Measurements from ENCODE around the gene P2RX5.
"Not testable (repeated sequence)": the region's sequence is repeated elsewhere in the genome, so short reads cannot be mapped to it uniquely, and the experiment has no call there.

Gene P2RX5

DNA sequence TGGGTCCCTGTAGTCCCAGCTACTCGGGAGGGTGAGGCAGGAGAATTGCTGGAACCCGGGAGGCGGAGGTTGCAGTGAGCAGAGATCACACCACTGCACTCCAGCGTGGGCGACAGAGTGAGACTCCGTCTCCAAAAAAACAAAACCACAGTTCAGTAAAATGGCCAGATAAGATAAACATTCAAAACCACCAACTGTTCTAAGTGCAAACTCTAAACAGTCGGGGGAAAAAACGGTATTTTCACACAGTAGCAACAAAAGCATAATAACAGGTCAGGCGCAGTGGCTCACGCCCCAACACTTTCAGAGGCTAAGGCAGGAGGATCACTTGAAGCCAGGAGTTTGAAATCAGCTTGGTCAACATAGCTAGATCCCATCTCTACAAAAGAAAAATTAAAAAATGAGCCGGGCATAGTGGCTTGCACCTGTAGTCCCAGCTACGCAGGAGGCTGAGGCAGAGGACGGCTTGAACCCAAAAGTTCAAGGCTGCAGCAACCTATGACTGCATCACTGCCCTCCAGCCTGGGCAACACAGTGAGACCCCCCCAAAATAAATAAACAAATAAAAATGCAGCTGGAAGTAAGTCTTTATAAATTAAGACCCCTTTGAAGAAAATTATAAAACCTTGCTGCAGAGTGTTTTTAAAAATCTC is 17.0 kb upstream of the P2RX5 start:
- no peak for DNase-seq

DNA sequence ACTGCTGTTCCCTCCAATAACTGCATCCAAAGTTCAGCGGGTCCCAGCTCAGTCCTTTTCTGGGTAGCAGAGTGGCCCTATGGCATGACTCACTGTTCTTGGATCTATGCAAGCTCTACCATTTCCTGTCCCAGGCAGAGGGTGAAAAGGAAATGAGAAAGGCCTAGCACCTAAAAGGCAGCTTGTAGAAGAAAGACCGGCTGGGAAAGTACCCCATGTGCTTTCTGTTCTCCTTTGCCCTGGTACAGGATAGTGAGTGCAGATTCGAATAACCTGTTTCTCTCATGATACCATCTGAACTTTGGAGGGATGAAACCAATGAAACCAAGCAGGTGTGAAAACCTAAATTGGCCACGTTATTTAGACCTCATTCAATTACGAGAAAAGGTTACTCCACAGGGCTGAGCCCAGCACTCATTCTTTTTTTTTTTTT is 15.0 kb upstream of the P2RX5 start:
- DNase-seq = peak; percentile 27 to 76

DNA sequence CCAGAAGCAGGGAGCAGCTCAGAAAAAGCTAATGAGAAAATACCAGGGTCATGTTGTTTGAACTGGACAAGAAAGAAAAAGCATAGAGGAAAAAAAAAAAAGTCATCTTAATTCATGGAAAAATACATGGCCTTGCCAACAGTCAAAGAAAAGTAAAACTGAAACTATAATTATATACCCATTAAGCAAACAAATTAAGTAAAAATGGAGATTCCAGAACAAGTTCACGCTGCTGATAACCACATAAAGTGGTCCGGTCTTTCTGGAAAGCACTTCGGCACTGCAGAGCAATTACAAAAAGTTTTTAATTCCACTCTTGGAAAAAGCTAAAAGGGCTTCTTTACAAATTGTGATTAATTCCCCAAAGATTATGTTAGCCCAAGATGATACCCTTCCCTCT is 12.4 kb upstream of the P2RX5 start:
- no peak for DNase-seq

DNA sequence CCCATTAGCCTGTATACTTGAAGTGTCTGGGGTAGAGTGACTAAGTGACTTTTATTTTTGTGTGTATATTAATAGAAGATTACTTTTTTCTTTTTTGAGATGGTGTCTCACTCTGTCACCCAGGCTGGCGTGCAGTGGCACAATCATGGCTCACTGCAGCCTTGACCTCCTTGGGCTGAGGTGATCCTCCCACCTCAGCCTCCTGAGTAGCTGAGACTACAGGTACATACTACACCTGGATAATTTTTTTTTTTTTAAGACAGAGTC is 9.7 kb upstream of the P2RX5 start:
- not testable (repeated sequence) for DNase-seq

DNA sequence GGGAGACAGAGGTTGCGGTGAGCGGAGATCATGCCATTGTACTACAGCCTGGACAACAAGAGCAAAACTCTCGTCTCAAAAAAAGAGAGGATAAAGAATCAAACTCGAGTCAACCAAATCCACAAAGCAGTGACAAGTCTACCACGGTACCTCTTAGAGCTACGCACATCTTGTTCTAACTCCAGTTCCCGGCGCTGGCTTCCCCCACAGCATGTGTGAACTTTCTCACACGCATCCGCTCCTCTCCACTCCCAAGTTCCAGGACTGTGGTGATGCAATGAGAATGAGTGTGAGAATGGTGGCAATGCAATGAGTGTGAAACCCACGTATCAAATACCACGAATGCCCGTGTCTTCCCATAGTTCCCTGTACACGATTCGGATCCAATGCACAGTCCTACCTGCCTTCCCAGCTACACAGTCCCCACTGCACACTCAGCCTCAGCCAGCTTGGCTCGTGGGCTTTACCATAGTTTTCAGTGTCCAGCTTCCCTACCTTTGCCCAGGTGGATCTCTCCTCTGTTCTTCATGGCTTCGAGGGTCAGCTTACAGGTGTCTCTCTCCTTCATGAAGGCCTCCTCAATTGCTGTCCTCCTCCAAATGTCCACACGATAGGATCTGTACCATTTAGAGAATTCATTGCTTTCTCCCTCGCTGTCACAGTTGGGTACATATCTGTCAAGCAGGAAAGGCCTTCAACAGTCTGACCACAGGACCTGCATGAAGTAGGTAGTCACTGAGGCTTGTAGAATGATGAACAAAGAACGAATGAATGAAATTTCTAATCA is 9.2 kb upstream of the P2RX5 start:
- no peak for DNase-seq

DNA sequence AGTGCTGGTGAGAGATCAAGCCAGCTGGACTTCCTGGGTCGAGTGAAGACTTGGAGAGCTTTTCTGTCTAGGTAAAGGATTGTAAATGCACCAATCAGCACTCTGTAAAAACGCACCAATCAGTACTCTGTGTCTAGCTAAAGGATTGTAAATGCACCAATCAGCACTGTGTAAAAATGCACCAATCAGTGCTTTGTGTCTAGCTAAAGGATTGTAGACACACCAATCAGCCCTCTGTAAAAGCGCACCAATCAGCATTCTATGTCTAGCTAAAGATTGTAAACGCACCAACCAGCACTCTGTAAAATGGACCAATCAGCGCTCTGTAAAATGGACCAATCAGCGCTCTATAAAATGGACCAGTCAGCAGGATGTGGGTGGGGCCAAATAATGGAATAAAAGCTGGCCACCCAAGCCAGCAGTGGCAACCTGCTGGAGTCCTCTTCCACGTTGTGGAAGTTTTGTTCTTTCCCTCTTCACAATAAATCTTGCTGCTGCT is 6.1 kb upstream of the P2RX5 start:
- DNase-seq = not testable (repeated sequence)

DNA sequence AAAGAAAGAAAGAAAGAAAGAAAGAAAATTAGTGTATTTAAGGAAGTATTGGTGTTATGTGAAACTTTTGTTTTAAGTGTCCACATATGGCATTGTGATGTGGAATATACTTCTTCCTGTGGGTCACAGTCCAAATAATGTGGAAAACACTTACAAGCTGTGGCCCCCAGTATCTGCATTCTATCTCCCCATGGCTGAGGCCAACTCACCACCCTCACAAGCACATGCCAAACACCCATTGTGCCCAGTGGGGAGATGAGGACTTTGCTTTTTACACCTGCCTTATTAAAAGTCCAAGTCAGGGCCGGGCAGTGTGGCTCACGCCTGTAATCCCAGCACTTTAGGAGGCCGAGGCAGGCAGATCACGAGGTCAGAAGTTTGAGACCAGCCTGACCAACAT is 4.0 kb upstream of the P2RX5 start:
- DNase-seq = no peak

DNA sequence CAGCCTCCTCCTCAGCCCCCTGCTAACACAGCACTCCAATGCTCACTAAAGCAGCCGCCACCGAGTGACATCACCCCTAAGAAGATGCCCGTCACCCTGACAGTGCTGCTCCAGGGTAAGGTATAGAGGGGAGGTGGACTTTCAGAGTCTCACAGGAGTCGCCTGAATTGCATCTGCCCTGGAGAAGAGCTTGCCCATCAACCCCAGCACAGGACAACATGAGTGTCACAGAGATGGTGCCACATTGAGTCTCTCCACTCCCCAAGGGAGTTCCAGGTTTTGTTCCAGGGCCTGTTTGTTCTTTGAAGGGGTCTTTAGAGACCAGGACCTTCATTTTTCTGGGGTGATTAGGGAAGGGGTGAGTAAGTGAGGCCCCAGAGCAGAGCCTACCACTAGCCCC is 2.2 kb upstream of the P2RX5 start:
- no peak for DNase-seq

DNA sequence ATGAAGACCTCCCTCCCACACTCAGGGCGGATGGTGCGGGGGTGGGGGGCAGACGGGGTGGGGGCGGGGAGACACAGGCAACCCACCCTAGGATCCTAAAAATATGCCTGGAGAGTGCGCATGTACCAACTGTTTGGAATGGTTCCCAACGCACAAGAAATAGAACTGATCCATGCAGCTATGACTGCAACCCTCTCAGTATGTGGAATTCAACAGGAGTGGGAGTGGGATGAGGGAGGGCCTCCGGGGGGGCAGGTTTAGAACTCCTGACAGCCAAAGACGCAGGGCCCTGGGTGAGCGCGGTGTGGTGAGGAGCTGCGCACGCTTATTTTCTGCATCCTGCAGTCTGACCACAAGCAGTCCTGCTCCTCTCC is 1.1 kb upstream of the P2RX5 start:
- DNase-seq = no peak

DNA sequence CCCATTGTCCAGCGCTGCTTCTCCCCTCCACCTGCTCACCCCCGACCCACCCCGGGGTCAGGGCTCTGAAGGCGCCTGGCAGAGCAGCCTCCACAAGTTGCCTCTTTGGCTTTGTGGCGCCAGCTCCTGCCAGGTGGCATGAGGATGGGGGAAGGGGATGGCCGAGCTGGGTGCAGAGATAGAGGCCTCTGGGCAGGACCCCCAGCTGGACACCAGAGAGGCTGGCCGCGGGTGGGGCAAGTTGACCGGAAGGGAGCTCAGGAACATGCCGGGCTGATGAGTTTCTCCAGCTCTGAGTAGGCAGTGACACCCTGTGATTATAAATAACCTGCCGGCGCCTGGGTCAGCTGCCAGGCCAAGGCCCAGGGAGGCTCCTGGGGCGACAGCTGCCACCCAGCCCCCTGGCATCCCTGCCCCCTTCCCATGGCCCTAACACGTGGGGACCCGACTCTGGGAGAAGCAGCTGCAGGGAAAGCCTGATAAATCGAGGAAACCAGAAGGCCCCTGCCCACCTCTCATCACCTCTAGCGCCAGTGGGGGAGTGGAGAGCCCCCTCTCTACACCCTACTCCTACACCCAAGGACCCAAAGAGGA is 729 bp downstream of the P2RX5 start:
- DNase-seq = no peak

DNA sequence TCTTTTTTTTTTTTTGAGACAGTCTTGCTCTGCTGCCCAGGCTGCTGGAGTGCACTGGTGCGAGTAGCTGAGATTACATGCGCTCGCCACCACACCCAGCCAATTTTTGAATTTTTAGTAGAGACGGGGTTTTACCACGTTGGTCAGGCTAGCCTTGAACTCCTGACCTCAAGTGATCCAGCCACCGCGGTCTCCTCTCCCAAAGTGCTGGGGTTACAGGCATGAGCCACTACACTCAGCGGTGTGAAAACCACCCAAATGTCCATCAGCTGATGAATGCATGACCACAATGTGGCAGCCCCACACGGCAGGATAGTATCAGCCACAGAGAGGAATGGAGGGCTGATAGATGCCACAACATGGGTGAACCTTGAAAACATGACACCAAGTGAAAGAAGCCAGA is 2.1 kb downstream of the P2RX5 start:
- DNase-seq = no peak

DNA sequence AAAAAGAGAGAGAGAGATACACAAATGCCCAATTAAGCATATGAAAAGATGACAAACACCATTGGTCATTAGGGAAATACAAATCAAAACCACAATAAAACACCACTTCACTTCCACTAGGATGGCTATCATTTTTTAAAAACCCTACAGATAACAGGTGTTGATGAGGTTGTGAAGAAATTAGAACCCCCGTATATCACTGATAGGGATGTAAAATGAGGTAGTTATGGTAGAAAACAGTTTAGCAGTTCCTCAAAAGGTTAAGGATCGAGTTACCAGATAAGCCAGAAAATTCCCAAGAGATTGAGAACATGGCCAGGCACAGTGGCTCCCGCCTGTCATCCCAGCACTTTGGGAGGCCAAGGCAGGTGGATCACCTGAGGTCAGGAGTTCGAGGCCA is 2.8 kb downstream of the P2RX5 start:
- no peak for DNase-seq

DNA sequence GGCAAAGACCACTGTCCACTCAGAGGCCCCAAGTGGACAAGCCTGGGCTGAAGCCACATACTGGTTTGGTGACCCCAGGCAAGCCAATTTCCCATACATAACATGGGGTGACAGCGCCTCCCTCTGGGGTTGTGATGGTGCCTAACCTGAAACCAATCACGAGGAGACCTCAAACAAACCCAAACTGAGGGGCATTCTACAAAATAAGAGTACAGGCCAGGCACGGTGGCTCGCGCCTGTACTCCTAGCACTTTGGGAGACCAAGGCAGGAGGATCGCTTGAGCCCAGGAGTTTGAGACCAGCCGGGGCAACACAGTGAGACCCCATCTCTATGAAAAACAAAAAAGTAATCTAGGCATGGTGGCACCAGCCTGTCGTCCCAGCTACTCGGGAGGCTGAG is 3.6 kb downstream of the P2RX5 start:
- DNase-seq = no peak

DNA sequence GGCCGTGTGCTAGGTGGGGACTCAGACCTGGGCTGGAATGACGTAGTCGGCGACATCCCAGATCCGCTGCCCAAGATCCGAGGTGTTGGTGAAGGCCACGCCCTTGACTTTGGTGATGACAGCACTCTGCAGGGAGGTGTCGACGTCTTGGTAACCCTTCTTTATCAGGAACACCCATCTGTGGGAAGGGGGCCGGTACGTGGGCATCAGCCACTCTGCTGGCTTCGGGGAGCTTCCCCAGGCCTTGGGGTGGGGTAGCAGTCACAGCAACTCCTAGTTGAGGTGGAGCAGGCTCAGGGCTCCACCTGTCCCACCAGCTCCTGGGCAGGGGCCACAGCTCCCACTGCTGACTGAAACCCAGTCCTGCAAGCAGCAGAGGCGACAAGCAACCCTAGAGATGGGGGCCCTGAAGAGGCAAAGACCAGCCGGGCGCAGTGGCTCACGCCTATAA is 4.3 kb downstream of the P2RX5 start:
- no peak for DNase-seq

DNA sequence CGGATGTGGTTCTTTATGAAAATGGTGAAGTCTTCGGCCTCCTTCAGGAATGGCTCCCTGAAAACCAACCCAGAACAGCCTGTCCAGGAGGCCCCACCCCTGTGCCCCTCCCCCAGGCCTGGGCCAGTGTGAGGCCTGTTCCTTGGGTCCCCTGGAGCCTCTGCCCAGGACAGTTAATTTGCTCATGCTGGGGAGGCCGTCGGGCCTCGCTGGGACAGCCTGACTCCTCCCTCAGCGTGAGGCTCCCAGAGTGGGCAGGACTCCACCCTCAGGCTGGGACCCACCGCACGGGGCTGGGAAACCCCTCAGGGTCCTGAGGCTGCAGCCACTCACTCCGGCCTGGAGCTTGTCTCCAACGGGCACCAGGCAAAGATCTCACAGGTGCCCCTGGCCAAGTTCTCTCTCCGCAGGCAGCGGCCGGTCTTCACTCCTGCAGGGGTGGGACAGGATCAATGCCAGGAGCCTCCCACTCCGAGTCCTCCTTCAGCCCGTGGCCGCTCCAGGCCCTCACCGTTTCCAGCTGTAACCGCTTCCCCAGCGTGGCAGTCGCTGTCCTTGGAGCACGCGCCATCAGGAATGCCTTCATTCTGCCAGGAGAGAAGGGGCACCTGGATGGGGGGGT is 5.8 kb downstream of the P2RX5 start:
- DNase-seq = no peak

DNA sequence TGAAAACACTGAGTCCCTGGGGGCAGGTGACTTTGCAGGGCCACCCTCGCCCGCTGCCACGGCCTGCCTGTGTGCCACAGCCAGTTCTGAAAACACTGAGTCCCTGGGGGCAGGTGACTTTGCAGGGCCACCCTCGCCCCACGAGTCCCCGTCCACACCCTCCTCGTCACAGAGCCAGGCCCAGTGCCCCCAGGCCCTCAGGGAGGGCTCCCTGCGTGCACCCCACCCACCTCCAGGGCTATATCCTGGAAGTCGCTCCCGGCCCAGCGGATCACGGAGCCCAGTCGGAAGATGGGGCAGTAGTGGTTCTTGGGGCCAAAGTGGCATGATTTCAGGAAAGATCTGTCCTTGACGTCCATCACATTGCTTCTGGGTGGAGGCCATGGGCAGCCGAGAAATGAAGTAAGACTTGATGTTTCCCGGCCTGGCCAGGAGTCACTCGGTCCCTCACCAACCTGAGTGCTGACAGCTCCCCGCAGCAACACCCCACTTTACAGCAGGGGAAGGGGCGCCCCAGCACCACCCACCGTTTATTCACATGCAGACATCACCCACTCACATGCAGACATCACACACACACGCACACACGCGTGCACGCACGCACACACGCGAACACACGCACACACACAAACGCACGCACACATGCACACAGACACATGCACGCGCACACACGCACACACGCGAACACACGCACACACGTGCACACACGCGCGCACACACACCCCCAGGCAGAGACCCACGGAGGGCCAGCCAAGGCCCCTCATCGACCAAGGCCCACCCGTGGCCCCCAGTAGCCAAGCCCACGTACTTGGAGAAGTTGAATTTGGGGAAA is 6.5 kb downstream of the P2RX5 start:
- DNase-seq = no peak

DNA sequence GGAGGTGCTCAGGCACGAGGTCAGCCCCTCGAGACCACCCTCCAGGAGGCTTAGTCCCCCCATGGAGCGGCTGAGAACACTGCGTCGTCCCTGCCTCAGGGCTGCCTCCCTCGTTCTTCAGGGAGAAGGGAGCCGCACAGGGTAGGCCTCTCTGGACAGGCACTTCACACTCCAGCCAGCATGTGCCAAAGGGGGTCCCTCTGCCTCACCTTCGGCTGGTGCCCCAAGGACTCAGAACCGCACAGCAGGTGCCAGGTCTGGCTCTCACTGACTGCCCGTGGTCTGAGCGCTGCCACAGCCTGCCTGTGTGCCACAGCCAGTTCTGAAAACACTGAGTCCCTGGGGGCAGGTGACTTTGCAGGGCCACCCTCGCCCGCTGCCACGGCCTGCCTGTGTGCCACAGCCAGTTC is 7.1 kb downstream of the P2RX5 start:
- DNase-seq = no peak

DNA sequence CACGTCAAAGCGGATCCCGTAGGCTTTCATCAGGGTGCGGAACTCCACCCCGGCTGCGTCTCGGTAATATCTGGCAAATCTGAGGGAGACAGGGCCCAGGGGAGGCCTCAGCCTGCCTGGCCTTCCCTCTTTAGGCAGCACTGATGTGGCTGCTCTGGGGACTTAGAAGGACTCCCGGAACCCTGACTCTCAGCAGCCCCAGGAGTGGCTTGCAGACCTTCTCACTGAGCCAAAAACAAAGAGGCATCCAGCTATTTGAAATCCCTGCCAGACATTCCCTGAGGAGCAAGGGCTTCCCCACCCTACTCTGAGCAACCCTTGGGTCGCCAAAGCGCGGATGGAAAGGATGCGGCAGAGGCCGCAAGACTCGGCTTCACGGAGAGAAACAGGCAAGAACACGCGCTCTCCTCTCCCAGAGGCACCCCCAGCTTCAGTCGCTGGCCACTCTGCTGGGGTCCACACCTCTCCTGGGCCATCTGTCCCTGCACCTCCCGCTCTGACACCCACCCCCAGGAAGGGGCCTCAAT is 7.9 kb downstream of the P2RX5 start:
- no peak for DNase-seq

DNA sequence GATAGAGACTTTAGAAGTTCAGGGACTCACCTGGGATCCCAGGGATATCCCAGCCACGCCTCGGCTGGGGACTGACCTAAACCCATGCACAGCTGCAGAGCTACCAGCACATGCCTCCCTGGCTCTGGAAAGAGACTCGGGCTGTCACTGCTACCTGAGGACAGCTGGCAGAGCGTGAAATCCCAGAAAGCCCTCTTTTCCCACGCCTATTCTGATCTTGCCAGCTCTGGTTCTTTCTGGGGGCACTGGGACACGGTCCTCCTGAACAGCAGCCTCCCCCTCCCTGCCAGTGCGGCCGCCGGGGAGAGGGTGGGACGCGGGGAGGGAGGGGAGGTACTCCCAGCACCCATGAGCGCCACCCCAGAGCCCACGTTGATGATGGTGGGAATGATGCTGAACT is 10.8 kb downstream of the P2RX5 start:
- DNase-seq = no peak

DNA sequence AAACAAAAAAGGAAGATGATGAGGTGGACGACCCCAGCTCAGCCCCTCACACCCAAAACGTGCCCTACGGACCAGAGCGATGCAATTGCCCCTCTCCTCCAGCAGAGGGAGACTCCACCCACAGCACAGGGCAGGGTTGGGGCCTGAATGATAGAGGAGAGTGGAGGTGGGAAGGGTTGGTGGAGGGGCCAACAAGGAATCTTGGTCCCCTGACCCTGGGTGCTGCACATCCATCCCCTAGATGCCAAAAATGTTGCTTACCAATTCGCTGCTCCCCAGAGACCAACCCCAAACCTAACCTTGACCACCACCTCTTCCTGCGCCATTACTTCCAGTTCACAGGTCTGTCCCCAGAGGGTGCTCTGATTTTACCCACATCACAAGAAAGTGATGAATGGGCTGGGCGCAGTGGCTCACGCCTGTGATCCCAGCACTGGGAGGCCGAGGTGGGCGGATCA is 12.9 kb downstream of the P2RX5 start:
- DNase-seq = peak; percentile 44

DNA sequence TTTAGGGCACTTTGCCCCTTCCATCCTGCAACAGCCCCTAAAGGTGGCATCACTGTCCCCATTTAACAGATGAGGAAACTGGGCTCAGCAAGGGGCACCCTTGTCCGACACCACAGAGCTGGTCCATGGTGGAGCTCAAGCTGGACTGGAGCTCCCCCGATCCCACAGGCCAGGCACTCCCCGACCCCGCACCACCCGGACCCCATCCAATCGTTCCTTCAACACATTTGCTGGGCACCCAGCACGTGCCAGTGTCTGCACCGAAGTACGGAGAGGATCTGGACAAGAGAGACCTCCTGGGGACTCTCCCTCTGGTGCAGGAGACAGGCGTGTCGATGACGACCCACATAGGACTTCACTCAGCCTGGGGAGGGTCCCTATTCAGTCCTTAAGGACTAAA is 13.9 kb downstream of the P2RX5 start:
- no peak for DNase-seq

DNA sequence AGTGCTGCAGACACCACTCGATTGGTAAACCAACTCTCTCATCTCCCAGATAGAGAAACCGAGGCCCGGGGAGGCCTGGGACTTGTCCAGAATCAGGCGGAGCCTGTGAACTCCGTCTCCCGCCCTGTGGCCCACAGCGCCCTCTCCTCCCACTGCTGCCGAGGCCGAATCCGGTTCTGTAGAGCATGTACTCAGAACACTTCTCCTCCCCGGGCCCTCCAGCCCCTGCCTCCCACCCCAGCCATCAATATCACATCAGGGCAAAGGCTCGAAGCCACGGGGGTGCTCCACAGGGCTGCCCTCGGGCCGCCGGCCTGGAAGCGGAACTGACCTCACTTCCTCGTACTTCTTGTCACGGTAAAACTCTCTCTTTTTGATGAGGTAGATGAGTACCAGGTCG is 14.4 kb downstream of the P2RX5 start:
- DNase-seq = no peak

DNA sequence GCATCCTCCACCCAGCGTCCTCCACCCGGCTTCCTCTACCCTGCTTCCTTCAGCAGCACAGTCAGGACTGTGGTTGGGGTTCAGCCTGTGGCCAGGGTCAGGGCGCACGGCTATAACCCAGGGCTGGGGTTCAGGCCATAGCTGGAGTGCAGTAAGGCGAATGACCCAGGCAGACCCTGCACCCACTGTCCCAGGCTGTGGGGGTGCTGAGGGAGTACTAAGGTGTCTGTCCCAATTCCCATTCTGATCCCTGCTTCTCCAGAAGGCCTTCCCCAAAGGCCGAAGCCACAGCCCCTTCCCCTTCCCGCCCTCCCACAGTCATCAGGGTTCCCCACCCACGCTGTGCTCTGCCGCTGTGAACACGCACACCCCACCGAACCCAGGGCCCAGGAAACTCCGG is 14.9 kb downstream of the P2RX5 start:
- no peak for DNase-seq

All from stimulated activated CD4-positive, alpha-beta T cell treated with anti-CD3 and anti-CD28 coated beads, Interleukin-4, amount 100 ng/mL, for 4 hours (primary cell).